HEK293 (cell line): ENCODE measurements around the gene LDLRAD4.

Experiments used
- CTCF ChIA-PET: fragments of 350-600 bp; formaldehyde crosslinking; extraction: SDS; loops from one replicate; lab custom pipeline; 2021; ENCODE audit warnings: antibody characterized with exemption; lab: Yijun Ruan, JAX
- POLR2A ChIA-PET: fragments of 300-600 bp; formaldehyde crosslinking; extraction: SDS; loops from one replicate; lab custom pipeline; 2020; ENCODE audit warnings: antibody characterized with exemption, inconsistent platforms; lab: Yijun Ruan, JAX
- H3K27ac ChIP-seq: fragments of 200-500 bp; sonication (Bioruptor generic); 2 replicates; pipeline ENCODE4 v1.5.1; 2014; ENCODE audit warnings: low read depth, low read length, control low read depth, inconsistent platforms; ENCODE audit errors: extremely low read depth
- H3K36me3 ChIP-seq, 2 experiments: fragments of 200-500 bp in 1 of 2; sonication (Bioruptor generic) in 1 of 2; 1 replicate in 1 of 2; 2 replicates in 1 of 2; pipeline ENCODE4 v1.5.1; 2014 to 2017; ENCODE audit warnings: inconsistent platforms in 2 of 2, low read length in 2 of 2; ENCODE audit not compliant: control insufficient read depth in 2 of 2, insufficient read depth in 1 of 2
- H3K4me1 ChIP-seq: fragments of 200-500 bp; sonication (Bioruptor generic); 2 replicates; pipeline ENCODE4 v1.5.1; 2014; ENCODE audit warnings: mild to moderate bottlenecking, low read length, inconsistent platforms; ENCODE audit not compliant: control insufficient read depth, insufficient read depth
- H3K4me3 ChIP-seq: 2 replicates; pipeline ENCODE4 v1.5.1; 2011; ENCODE audit warnings: low read depth, mild to moderate bottlenecking, control low read depth, low read length, moderate library complexity
- H3K9me3 ChIP-seq: fragments of 200-500 bp; sonication (Bioruptor generic); 2 replicates; pipeline ENCODE4 v1.5.1; 2014; ENCODE audit warnings: low read depth, low read length, inconsistent platforms; ENCODE audit not compliant: control insufficient read depth, insufficient read depth
- FEZF1 ChIP-seq: fragments of 450-650 bp; formaldehyde crosslinking; IDR thresholded peaks from 2 replicates; pipeline ENCODE4 v1.5.1; 2016; ENCODE audit warnings: missing biosample characterization, missing genetic modification characterization
- PRDM4 ChIP-seq: fragments of 450-650 bp; formaldehyde crosslinking; IDR thresholded peaks from 2 replicates; pipeline ENCODE4 v1.5.1; 2017; ENCODE audit warnings: missing biosample characterization, missing genetic modification characterization
- ZBTB11 ChIP-seq: fragments of 450-650 bp; formaldehyde crosslinking; conservative IDR thresholded peaks from 2 replicates; pipeline ENCODE4 v1.5.1; 2016; ENCODE audit warnings: low read depth, missing biosample characterization, missing genetic modification characterization
- ZBTB21 ChIP-seq: fragments of 450-650 bp; formaldehyde crosslinking; IDR thresholded peaks from 2 replicates; pipeline ENCODE4 v1.5.1; 2017; ENCODE audit warnings: missing biosample characterization, missing genetic modification characterization
- ZBTB44 ChIP-seq: fragments of 450-650 bp; IDR thresholded peaks from 2 replicates; pipeline ENCODE4 v1.5.1; 2018; ENCODE audit warnings: missing biosample characterization, mild to moderate bottlenecking, missing genetic modification characterization
- ZNF148 ChIP-seq: fragments of 450-650 bp; formaldehyde crosslinking; IDR thresholded peaks from 2 replicates; pipeline ENCODE4 v1.5.0; 2017; ENCODE audit warnings: missing biosample characterization, missing genetic modification characterization, borderline replicate concordance
- ZNF248 ChIP-seq: fragments of 450-650 bp; formaldehyde crosslinking; IDR thresholded peaks from 2 replicates; pipeline ENCODE4 v1.5.1; 2017; ENCODE audit warnings: missing biosample characterization, missing genetic modification characterization
- ZNF292 ChIP-seq: fragments of 450-650 bp; formaldehyde crosslinking; IDR thresholded peaks from 2 replicates; pipeline ENCODE4 v1.5.1; 2016; ENCODE audit warnings: low read depth, missing biosample characterization, missing genetic modification characterization, borderline replicate concordance
- ZNF433 ChIP-seq: fragments of 450-650 bp; formaldehyde crosslinking; IDR thresholded peaks from 2 replicates; pipeline ENCODE4 v1.5.1; 2016; ENCODE audit warnings: missing biosample characterization, missing genetic modification characterization, low read depth
- ZNF530 ChIP-seq: fragments of 450-650 bp; formaldehyde crosslinking; IDR thresholded peaks from 2 replicates; pipeline ENCODE4 v1.5.1; 2016; ENCODE audit warnings: low read depth, missing biosample characterization, missing genetic modification characterization
- ZNF571 ChIP-seq: fragments of 450-650 bp; formaldehyde crosslinking; IDR thresholded peaks from 2 replicates; pipeline ENCODE4 v1.5.0; 2017; ENCODE audit warnings: missing biosample characterization, missing genetic modification characterization
- ZNF623 ChIP-seq: fragments of 450-650 bp; formaldehyde crosslinking; IDR thresholded peaks from 2 replicates; pipeline ENCODE4 v1.5.1; 2016; ENCODE audit warnings: missing biosample characterization, missing genetic modification characterization
- ZNF626 ChIP-seq: fragments of 450-650 bp; sonication (Bioruptor Pico); formaldehyde crosslinking; IDR thresholded peaks from 2 replicates; pipeline ENCODE4 v1.5.1; 2018; ENCODE audit warnings: missing biosample characterization, missing genetic modification characterization, inconsistent platforms
- ZNF664 ChIP-seq: fragments of 450-650 bp; formaldehyde crosslinking; IDR thresholded peaks from 2 replicates; pipeline ENCODE4 v1.5.1; 2016; ENCODE audit warnings: missing biosample characterization, missing genetic modification characterization
- ZNF776 ChIP-seq: fragments of 450-650 bp; formaldehyde crosslinking; IDR thresholded peaks from 2 replicates; pipeline ENCODE4 v1.5.0; 2017; ENCODE audit warnings: missing biosample characterization, missing genetic modification characterization, borderline replicate concordance

LDLRAD4 gene

GRCh38 chr18:13558124-13558523 lies 339.6 kb downstream of the LDLRAD4 start (continued):
- TF ChIP-seq ZNF148 (no peak), PRDM4 (tag by site-specific recombination) (no peak), ZNF776 (tag by site-specific recombination) (no peak), ZNF626 (tag by site-specific recombination) (no peak), ZNF664 (tag by site-specific recombination) (no peak), ZNF433 (tag by site-specific recombination) (no peak), FEZF1 (tag by site-specific recombination) (no peak), ZBTB21 (tag by site-specific recombination) (no peak), ZBTB44 (tag by site-specific recombination) (no peak)

GRCh38 chr18:13558790-13559189 lies 340.2 kb downstream of the LDLRAD4 start:
- POLR2A ChIA-PET = no interaction called here
- Histone ChIP-seq H3K36me3 (no peaks in the 10 kb centered on the region), H3K4me3 (no peak overlapping the region), H3K4me1 (peaks cover 3% of the 10 kb centered on the region), H3K9me3 (no peaks in the 10 kb centered on the region), H3K27ac (no peak overlapping the region)
- CTCF ChIA-PET = interaction anchor here (0.6 to 2.5 kb wide), 15 partner anchors 8 to 343 kb away, joined by 3 to 19 read pairs (median 5); no protein-coding TSS in a partner anchor
- TF ChIP-seq ZBTB11 (no peak), ZNF248 (tag by site-specific recombination) (no peak), ZNF623 (tag by site-specific recombination) (no peak), ZNF292 (no peak), ZNF530 (tag by site-specific recombination) (no peak), ZNF571 (tag by site-specific recombination) (no peak)
